ENCODE results near the gene RPS10.
"Not testable (repeated sequence)": the region's sequence is repeated elsewhere in the genome, so short reads cannot be mapped to it uniquely, and the experiment has no call there.

RPS10 gene

DNA sequence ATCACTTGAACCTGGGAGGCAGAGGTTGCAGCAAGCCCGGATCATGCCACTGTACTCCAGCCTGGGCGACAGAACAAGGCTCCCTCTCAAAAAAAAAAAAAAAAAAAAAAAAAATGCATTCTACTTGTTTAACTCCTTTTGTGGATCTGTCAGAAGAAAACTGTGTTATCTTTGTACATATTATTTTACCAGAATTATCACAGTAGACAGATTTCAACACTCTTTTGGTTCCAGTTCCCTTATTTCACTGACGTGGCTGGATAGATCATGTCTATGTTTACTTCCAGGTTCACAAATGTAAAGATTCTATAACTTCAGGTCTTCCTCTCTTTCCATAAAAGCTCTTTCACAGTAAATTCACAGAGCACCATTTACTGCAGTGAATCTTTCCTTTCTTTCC, 51.8 kb downstream of the RPS10 start:
- peaks cover 0 to 24% of the 10 kb centered on the region in 2 donors for H3K36me3 ChIP-seq (replicated peaks in 1 of 2; ENCODE audit: control insufficient read depth in 2 of 2, insufficient read depth in 2 of 2, low read length in 2 of 2)
- H3K4me3 ChIP-seq (ENCODE audit: low read length in 2 of 2): no peak overlapping the region
- no peaks in the 10 kb centered on the region for H3K27me3 ChIP-seq (ENCODE audit: control insufficient read depth in 3 of 3, insufficient read depth in 3 of 3, low read depth in 1 of 3, low read length in 3 of 3)
- no peak overlapping the region for H2AFZ ChIP-seq (ENCODE audit: low read length)
- no peak overlapping the region for H4K8ac ChIP-seq (ENCODE audit: low read depth, low read length)
- no peak overlapping the region for H3K9ac ChIP-seq (ENCODE audit: low read depth, low read length, poor library complexity)
- no peak overlapping the region for H2BK15ac ChIP-seq (ENCODE audit: low read length)
- no peak overlapping the region for H4K91ac ChIP-seq (ENCODE audit: low read depth, low read length, poor library complexity)
- no peak overlapping the region for H2BK120ac ChIP-seq (ENCODE audit: low read depth, low read length)
- H3K79me1 ChIP-seq (ENCODE audit: low read depth, low read length): peaks cover 2% of the 10 kb centered on the region
- H3K23ac ChIP-seq (ENCODE audit: low read depth, low read length, poor library complexity): no peak overlapping the region
- no peak overlapping the region for H3K18ac ChIP-seq (ENCODE audit: low read length)
- no peak overlapping the region for H3K14ac ChIP-seq (ENCODE audit: low read length)
- H3K4ac ChIP-seq (ENCODE audit: low read length): no peak overlapping the region
- H3K9me3 ChIP-seq (replicated peaks in 1 of 2; ENCODE audit: control insufficient read depth in 2 of 2, insufficient read depth in 1 of 2, low read depth in 1 of 2, low read length in 2 of 2): no peaks in the 10 kb centered on the region
- no peak overlapping the region for H2AK5ac ChIP-seq (ENCODE audit: low read depth, low read length)
- H3K4me1 ChIP-seq (ENCODE audit: control insufficient read depth in 2 of 2, insufficient read depth in 1 of 2, low read depth in 1 of 2, low read length in 2 of 2): no peaks in the 10 kb centered on the region
- H3K27ac ChIP-seq (replicated peaks; ENCODE audit: low read length): no peak overlapping the region
- H2BK12ac ChIP-seq (ENCODE audit: low read length): no peak overlapping the region
- no peak overlapping the region for H3K4me2 ChIP-seq (ENCODE audit: insufficient read depth, low read length, poor library complexity, severe bottlenecking)
- DNase-seq (ENCODE audit: low spot score): no peak
- H2BK5ac ChIP-seq (ENCODE audit: low read length): no peak overlapping the region
- no CpG with 5 or more reads among the region's 3 CpGs for WGBS, 2 donors (ENCODE audit: extremely low coverage in 2 of 2, insufficient read length in 2 of 2, insufficient replicate concordance in 1 of 2)

DNA sequence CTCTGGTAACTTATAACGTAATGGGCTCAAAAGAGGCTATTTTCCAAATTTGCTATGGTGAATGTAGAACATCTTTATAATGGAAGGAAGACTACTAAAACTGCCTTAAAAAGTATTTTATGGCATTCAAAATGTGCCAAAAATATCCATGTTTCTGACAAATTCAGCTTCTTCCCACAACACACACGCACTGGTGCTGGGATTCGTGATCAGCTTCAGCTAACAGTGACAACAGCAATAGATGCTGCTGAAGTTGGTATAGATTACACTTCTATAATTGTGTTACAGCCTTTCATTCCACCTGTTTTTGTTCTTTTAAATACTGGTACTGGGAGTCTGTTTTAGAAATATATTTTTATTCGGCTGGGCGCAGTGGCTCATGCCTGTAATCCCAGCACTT, 52.4 kb downstream of the RPS10 start:
- no peak overlapping the region for H3K4me2 ChIP-seq (ENCODE audit: insufficient read depth, low read length, poor library complexity, severe bottlenecking)
- H3K4me3 ChIP-seq (ENCODE audit: low read length in 2 of 2): no peak overlapping the region
- H3K9ac ChIP-seq (ENCODE audit: low read depth, low read length, poor library complexity): no peak overlapping the region
- WGBS, 2 donors (ENCODE audit: extremely low coverage in 2 of 2, insufficient read length in 2 of 2, insufficient replicate concordance in 1 of 2): no CpG with 5 or more reads among the region's 5 CpGs
- no peak for DNase-seq (ENCODE audit: low spot score)
- no peak overlapping the region for H3K4ac ChIP-seq (ENCODE audit: low read length)
- no peak overlapping the region for H3K14ac ChIP-seq (ENCODE audit: low read length)
- H3K79me1 ChIP-seq (ENCODE audit: low read depth, low read length): peaks cover 1% of the 10 kb centered on the region
- H3K18ac ChIP-seq (ENCODE audit: low read length): no peak overlapping the region
- H2BK5ac ChIP-seq (ENCODE audit: low read length): no peak overlapping the region
- no peak overlapping the region for H4K91ac ChIP-seq (ENCODE audit: low read depth, low read length, poor library complexity)
- no peak overlapping the region for H2BK120ac ChIP-seq (ENCODE audit: low read depth, low read length)
- no peak overlapping the region for H2AK5ac ChIP-seq (ENCODE audit: low read depth, low read length)
- H2BK12ac ChIP-seq (ENCODE audit: low read length): no peak overlapping the region
- no peaks in the 10 kb centered on the region for H3K27me3 ChIP-seq (ENCODE audit: control insufficient read depth in 3 of 3, insufficient read depth in 3 of 3, low read depth in 1 of 3, low read length in 3 of 3)
- H4K8ac ChIP-seq (ENCODE audit: low read depth, low read length): no peak overlapping the region
- no peaks in the 10 kb centered on the region for H3K9me3 ChIP-seq (replicated peaks in 1 of 2; ENCODE audit: control insufficient read depth in 2 of 2, insufficient read depth in 1 of 2, low read depth in 1 of 2, low read length in 2 of 2)
- no peak overlapping the region for H2BK15ac ChIP-seq (ENCODE audit: low read length)
- peaks cover 0 to 24% of the 10 kb centered on the region in 2 donors for H3K36me3 ChIP-seq (replicated peaks in 1 of 2; ENCODE audit: control insufficient read depth in 2 of 2, insufficient read depth in 2 of 2, low read length in 2 of 2)
- no peak overlapping the region for H3K27ac ChIP-seq (replicated peaks; ENCODE audit: low read length)
- no peak overlapping the region for H3K23ac ChIP-seq (ENCODE audit: low read depth, low read length, poor library complexity)
- H2AFZ ChIP-seq (ENCODE audit: low read length): no peak overlapping the region
- H3K4me1 ChIP-seq (ENCODE audit: control insufficient read depth in 2 of 2, insufficient read depth in 1 of 2, low read depth in 1 of 2, low read length in 2 of 2): no peaks in the 10 kb centered on the region

DNA sequence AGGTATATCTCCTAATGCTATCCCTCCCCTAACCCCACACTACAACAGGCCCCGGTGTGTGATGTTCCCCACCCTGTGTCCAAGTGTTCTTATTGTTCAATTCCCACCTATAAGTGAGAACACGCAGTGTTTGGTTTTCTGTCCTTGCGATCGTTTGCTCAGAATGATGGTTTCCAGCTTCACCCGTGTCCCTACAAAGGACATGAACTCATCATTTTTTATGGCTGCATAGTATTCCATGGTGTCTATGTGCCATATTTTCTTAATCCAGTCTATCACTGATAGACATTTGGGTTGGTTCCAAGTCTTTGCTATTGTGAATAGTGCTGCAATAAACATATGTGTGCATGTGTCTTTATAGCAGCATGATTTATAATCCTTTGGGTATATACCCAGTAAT, 54.0 kb downstream of the RPS10 start:
- H2BK5ac ChIP-seq (ENCODE audit: low read length); H2AFZ ChIP-seq (ENCODE audit: low read length); DNase-seq (ENCODE audit: low spot score); H3K4me2 ChIP-seq (ENCODE audit: insufficient read depth, low read length, poor library complexity, severe bottlenecking); H3K9me3 ChIP-seq (replicated peaks in 1 of 2; ENCODE audit: control insufficient read depth in 2 of 2, insufficient read depth in 1 of 2, low read depth in 1 of 2, low read length in 2 of 2); H4K8ac ChIP-seq (ENCODE audit: low read depth, low read length); H3K9ac ChIP-seq (ENCODE audit: low read depth, low read length, poor library complexity); H3K4me3 ChIP-seq (ENCODE audit: low read length in 2 of 2); H3K4me1 ChIP-seq (ENCODE audit: control insufficient read depth in 2 of 2, insufficient read depth in 1 of 2, low read depth in 1 of 2, low read length in 2 of 2); H3K4ac ChIP-seq (ENCODE audit: low read length); H3K27ac ChIP-seq (replicated peaks; ENCODE audit: low read length); H2BK12ac ChIP-seq (ENCODE audit: low read length); H4K91ac ChIP-seq (ENCODE audit: low read depth, low read length, poor library complexity); H2AK5ac ChIP-seq (ENCODE audit: low read depth, low read length); H3K27me3 ChIP-seq (ENCODE audit: control insufficient read depth in 3 of 3, insufficient read depth in 3 of 3, low read depth in 1 of 3, low read length in 3 of 3); H3K23ac ChIP-seq (ENCODE audit: low read depth, low read length, poor library complexity); H2BK120ac ChIP-seq (ENCODE audit: low read depth, low read length); H3K14ac ChIP-seq (ENCODE audit: low read length); H2BK15ac ChIP-seq (ENCODE audit: low read length); H3K18ac ChIP-seq (ENCODE audit: low read length); H3K79me1 ChIP-seq (ENCODE audit: low read depth, low read length): not testable (repeated sequence)
- peaks cover 0 to 21% of the 10 kb centered on the region in 2 donors for H3K36me3 ChIP-seq (replicated peaks in 1 of 2; ENCODE audit: control insufficient read depth in 2 of 2, insufficient read depth in 2 of 2, low read length in 2 of 2)
- no CpG with 5 or more reads among the region's 5 CpGs for WGBS, 2 donors (ENCODE audit: extremely low coverage in 2 of 2, insufficient read length in 2 of 2, insufficient replicate concordance in 1 of 2)

DNA sequence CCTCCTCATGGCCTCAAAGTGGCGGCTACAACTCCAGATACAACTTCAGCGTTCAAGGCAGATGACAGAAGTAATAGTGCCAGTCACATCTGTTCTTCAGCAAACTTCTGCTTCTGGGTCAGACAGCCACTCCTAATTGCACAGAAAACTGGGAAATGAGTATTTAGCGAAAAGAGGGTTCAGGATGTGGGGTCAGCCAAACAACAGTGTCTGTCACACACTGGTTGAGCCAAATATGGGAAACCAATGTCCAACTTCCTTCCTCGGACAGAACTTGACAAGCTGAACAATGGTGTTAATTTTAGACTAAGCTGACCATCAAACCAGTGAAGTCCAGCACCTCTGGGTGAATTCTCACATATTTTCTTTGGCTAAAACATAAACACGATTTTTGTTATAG, 55.5 kb downstream of the RPS10 start:
- Histone ChIP-seq H3K18ac (ENCODE audit: low read length) (no peak overlapping the region), H3K4me1 (ENCODE audit: control insufficient read depth in 2 of 2, insufficient read depth in 1 of 2, low read depth in 1 of 2, low read length in 2 of 2) (no peaks in the 10 kb centered on the region), H3K36me3 (replicated peaks in 1 of 2; ENCODE audit: control insufficient read depth in 2 of 2, insufficient read depth in 2 of 2, low read length in 2 of 2) (peaks cover 0 to 21% of the 10 kb centered on the region in 2 donors), H3K4me3 (ENCODE audit: low read length in 2 of 2) (no peak overlapping the region), H2AK5ac (ENCODE audit: low read depth, low read length) (no peak overlapping the region), H4K91ac (ENCODE audit: low read depth, low read length, poor library complexity) (no peak overlapping the region), H3K23ac (ENCODE audit: low read depth, low read length, poor library complexity) (no peak overlapping the region), H2BK12ac (ENCODE audit: low read length) (no peak overlapping the region), H3K27ac (replicated peaks; ENCODE audit: low read length) (no peak overlapping the region), H3K4ac (ENCODE audit: low read length) (no peak overlapping the region), H3K9me3 (replicated peaks in 1 of 2; ENCODE audit: control insufficient read depth in 2 of 2, insufficient read depth in 1 of 2, low read depth in 1 of 2, low read length in 2 of 2) (no peaks in the 10 kb centered on the region), H3K9ac (ENCODE audit: low read depth, low read length, poor library complexity) (no peak overlapping the region), H3K79me1 (ENCODE audit: low read depth, low read length) (no peaks in the 10 kb centered on the region), H2BK5ac (ENCODE audit: low read length) (no peak overlapping the region), H4K8ac (ENCODE audit: low read depth, low read length) (no peak overlapping the region), H2BK120ac (ENCODE audit: low read depth, low read length) (no peak overlapping the region), H2AFZ (ENCODE audit: low read length) (no peak overlapping the region), H3K14ac (ENCODE audit: low read length) (no peak overlapping the region), H2BK15ac (ENCODE audit: low read length) (no peak overlapping the region), H3K4me2 (ENCODE audit: insufficient read depth, low read length, poor library complexity, severe bottlenecking) (no peak overlapping the region), H3K27me3 (ENCODE audit: control insufficient read depth in 3 of 3, insufficient read depth in 3 of 3, low read depth in 1 of 3, low read length in 3 of 3) (no peaks in the 10 kb centered on the region)
- WGBS, 2 donors (ENCODE audit: extremely low coverage in 2 of 2, insufficient read length in 2 of 2, insufficient replicate concordance in 1 of 2): no CpG with 5 or more reads among the region's 5 CpGs
- DNase-seq (ENCODE audit: low spot score): no peak

Data from neuronal stem cell (in vitro differentiated cells).